Cerebellar nuclear complex (tissue), 1 donor: Measurements from ENCODE around the gene PIGC.

ENCODE experiments used
- DNase-seq, 2 experiments: peaks; one replicate each; lab custom pipeline; 2025; lab: John Stamatoyannopoulos, UW

PIGC gene

DNA sequence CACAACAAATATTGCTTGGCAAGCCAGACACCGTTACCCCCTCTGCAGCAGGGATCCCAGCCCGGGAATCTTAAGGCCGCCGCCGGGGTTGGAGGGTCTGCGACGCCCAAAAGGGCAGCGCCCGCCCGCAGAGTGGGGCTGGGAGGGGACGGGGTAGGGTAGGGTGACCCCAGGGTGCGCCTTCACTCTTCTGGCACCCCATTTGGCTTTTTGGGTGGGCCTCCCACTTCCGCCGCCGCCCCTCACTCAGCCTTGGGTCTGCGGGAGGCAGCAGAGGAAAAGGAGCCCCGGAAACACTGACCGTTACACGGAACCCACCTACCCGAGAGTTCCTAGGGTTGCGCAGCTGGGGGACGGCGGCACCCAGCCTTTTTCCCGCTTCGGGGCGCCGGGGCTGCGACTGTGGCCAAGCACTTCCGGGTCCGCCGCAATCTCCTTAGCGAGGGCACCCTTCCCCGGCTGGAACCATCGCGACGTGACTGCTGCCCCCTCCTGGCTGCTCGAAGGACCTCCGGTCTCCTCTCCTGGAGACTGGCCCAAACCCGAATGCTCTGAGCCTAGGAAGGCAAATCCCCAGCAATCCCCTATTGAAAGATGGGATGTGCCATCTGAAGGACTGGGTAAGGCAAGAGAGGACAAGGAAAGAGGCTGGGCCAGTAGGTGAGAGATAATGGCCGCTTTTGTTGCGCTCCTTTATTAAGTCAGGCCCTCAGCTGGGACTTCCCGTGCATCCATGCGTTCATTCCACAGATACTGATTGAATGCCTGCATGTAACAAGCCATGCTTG is at the start of gene PIGC:
Gene PIGC (minus strand): TSS at position 404 of the 788 bp plus-strand sequence. CDS start 1,447 bp downstream, outside the sequence.
- peak in 1 of 2 experiments; percentile 30 for DNase-seq

DNA sequence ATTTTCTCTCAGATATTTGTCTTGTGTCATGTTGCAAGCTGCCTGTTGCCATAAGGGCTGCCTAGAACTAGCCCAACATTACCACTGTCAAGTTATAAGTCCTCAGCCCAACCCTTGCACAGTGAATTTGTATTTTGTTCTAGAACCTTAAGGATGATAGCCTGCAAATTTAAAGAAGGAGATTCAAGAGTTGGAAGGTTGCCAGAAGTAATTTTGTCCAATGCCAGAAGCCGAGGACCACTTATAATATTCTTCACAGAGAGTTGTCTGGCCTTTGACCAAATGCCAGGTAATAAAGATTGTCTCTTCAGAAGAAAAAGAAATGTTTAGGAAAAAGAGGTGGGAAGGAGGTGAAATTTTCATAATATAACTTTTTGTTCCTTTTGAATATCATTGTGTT is 48.6 kb upstream of the PIGC start:
- no peak for DNase-seq

- DNase-seq: no peak
Observed at GRCh38 chr1:172489847-172490246, 46.0 kb upstream of the PIGC start.

DNA sequence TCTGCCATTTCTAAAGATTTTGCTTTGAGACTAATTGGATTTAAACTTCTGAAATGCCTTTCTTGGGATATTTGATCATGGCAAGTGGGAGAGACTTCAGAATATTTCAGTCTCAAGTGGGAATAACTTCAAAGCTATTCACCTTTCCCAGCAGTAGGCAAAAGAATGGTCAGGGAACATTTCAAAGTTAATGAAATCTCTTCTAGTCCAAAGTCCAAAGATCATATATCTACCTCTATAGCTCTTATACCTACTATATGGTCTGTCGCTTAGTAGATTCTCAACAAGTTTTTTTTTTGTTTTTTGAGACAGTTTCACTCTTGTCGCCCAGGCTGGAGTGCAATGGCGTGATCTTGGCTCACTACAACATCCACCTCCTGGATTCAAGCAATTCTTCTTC is 44.5 kb upstream of the PIGC start:
- no peak for DNase-seq

GRCh38 chr1:172487550-172487949 is 43.7 kb upstream of the PIGC start:
- no peak for DNase-seq

GRCh38 chr1:172486805-172487454 is 43.1 kb upstream of the PIGC start:
- no peak for DNase-seq

GRCh38 chr1:172485626-172486025 is 41.8 kb upstream of the PIGC start:
- DNase-seq: no peak

- DNase-seq: no peak
Observed at GRCh38 chr1:172484252-172484651, 40.4 kb upstream of the PIGC start.

- no peak for DNase-seq
Observed at GRCh38 chr1:172483448-172483847, 39.6 kb upstream of the PIGC start.

GRCh38 chr1:172482044-172482443 is 38.2 kb upstream of the PIGC start:
- DNase-seq: no peak

DNA sequence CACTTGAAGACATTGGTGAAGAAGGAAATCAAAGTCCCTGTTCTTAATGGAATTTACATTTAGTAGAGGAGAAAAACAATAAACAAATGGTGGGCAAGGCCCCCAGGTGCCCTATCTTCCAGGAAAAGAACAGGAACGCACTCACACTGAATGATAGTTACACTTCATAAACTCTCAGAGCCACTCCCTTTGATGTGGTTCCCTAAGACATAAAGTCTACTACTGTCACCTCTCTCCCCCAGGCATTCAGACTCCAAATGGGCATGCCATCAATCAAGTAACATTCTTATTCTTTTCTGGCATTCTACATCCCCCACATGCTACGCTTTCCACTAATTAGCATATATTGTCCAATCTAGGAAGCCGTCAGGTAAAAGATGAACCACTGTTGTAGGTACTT is 36.6 kb upstream of the PIGC start:
- DNase-seq: no peak

DNA sequence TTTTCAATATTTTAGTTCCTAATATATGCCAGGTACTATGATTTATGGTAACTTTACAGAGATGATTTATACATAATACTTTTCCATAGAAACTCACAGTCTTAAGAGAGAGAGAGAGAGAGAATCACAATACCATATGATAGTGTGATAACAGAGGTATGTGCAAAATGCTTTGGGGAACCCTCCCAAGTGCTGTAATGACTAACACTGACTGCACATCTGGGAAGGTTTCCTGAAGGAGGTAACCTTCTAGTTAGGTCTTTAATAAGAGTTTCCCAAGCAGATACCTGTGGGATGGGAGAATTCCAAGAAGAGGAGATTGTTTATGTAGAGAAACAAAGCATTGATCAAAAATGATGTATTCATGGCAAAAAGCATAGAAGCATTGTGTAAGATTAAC is 34.6 kb upstream of the PIGC start:
- no peak for DNase-seq

DNA sequence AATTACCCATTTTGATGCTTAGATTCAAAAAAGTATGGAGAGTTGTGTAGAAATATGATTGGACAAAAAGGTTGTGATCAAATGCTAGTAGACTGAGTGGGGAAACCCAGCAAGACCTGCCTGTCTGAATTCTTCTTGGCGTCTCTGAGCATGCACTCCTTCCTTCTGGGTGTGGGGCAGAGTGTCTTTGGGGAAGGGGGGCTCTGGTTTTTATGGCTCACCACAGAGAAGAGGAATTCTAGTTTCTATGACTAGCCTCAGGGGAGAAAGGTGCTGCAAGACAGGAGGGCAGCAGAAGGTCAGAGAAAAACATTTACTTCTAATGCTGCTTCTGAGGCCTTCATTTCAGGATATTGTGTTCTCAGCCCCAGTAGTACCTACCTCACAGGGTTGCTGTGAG is 33.9 kb upstream of the PIGC start:
- DNase-seq: no peak

DNA sequence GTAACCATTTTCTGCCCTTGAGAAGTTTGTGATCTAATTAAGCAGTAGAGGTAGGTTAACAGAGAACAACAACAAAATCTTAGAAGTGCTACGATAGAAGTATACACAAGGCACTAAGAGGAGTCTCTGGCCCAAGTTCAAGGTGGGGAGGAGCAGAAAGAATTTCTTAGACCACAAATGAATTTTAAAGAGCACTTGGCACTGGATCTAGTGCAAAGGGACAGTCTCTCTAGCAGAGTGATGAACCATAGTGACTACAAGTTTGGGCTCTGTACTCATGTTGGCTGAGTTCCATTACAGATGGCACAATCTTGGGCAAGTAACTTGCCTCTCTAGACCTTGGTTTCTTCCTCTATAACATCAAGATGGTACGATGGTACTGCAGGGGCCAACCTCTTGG is 33.3 kb upstream of the PIGC start:
- no peak for DNase-seq

GRCh38 chr1:172476218-172476811 is 32.4 kb upstream of the PIGC start:
- DNase-seq: no peak

- DNase-seq: no peak
Observed at GRCh38 chr1:172473842-172474241, 30.0 kb upstream of the PIGC start.

- no peak for DNase-seq
Observed at GRCh38 chr1:172473302-172473701, 29.4 kb upstream of the PIGC start.

DNA sequence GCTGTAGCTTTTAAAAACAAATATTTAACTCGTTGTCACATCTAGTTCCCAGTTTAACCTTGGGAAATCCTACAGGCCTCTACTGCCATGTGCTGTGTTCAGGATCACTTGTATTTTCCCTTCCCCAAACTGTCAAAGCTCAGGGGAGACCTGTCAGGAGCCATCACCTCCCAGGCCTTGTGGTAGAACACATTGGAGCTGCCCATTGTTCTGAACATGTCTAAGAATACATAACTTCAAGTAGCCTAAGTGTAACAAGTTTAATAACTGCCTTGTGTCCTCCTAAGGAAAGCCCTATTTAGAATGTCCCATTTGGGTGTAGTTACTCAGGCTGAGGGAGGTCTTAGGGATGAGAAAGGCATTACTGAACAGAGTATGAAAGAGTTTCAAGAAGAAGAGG is 28.6 kb upstream of the PIGC start:
- no peak for DNase-seq

GRCh38 chr1:172471666-172472065 is 27.8 kb upstream of the PIGC start:
- no peak for DNase-seq

- no peak for DNase-seq
Observed at GRCh38 chr1:172470149-172470548, 26.3 kb upstream of the PIGC start.

GRCh38 chr1:172469717-172470116 is 25.8 kb upstream of the PIGC start:
- DNase-seq: no peak

DNA sequence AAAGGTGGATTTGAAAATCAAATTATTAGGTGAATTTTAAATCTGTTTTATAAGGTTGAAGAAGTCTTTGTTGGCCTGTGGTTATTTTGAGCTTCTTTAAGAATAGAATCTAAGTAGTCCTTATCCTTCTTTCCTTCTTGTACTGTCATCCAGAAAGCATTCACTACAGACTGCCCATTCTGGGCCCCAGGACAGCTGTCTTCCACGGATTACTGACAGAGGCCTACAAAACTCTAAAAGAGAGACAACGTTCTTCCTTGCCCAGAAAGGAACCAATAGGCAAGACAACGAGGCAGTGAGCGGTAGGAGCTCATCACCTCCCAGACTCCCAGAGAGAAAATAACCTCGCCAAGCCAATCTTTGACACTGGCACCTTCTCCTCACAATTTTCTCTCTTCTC is 24.4 kb upstream of the PIGC start:
- no peak for DNase-seq

- DNase-seq: no peak
Observed at GRCh38 chr1:172467446-172467845, 23.6 kb upstream of the PIGC start.
